ENCODE results near the gene GREM1. TPM values are rescaled to one million over a fixed set of nuclear protein-coding genes. Genes with fewer than 3 reads are reported as not detected.

GREM1 gene
- total RNA-seq, 1 experiment from 2014 or later: 1.1 TPM

GRCh38 chr15:32715276-32715675 is 2.5 kb upstream of the GREM1 start:
- Mint-ChIP-seq H3K4me3 (no peak overlapping the region), H3K27ac (no peak overlapping the region), H3K4me1 (peaks cover 20 to 28% of the 10 kb centered on the region in 2 experiments), H3K27me3 (ENCODE audit: low read depth) (peaks cover 76% of the 10 kb centered on the region), H3K36me3 (ENCODE audit: insufficient read depth in 1 of 3, low read depth in 3 of 3) (no peaks in the 10 kb centered on the region), H3K9me3 (no peaks in the 10 kb centered on the region; a peak in 3 of 5 replicates)
- Histone ChIP-seq H4K91ac (ENCODE audit: insufficient read length, low read depth, low read length) (no peak overlapping the region), H3K4me2 (ENCODE audit: insufficient read depth, insufficient read length, low read length) (no peak overlapping the region), H3K9ac (ENCODE audit: extremely low read depth, insufficient read length, low read length) (no peak overlapping the region), H2BK5ac (ENCODE audit: insufficient read length, low read length) (no peak overlapping the region), H3K23me2 (ENCODE audit: insufficient read length, low read depth, low read length, poor library complexity, severe bottlenecking) (peaks cover 18% of the 10 kb centered on the region), H4K8ac (replicated peaks; ENCODE audit: insufficient read length, low read depth, low read length) (no peak overlapping the region), H3K27ac (ENCODE audit: insufficient read length, low read depth, low read length) (no peak overlapping the region), H3K9me3 (ENCODE audit: control insufficient read depth, low read depth, low read length) (no peaks in the 10 kb centered on the region), H2BK15ac (ENCODE audit: low read depth, low read length) (no peak overlapping the region), H3K4ac (ENCODE audit: low read depth, low read length) (no peak overlapping the region), H2AK5ac (ENCODE audit: insufficient read length, low read length) (no peak overlapping the region), H3K23ac (ENCODE audit: insufficient read length, low read depth, low read length) (no peak overlapping the region), H3K4me1 (ENCODE audit: insufficient read depth, low read length) (no peaks in the 10 kb centered on the region), H2BK120ac (ENCODE audit: low read depth, low read length, poor library complexity, severe bottlenecking) (no peak overlapping the region), H3K79me2 (ENCODE audit: insufficient read depth, low read length) (no peaks in the 10 kb centered on the region), H2BK12ac (ENCODE audit: insufficient read length, low read depth, low read length) (no peak overlapping the region), H2BK20ac (ENCODE audit: low read depth, low read length, poor library complexity, severe bottlenecking) (no peak overlapping the region), H3K27me3 (ENCODE audit: insufficient read depth, low read length) (peaks cover 49% of the 10 kb centered on the region; the same call in 1 of the 2 replicates), H4K5ac (ENCODE audit: insufficient read length, low read depth, low read length) (no peak overlapping the region), H3T11ph (ENCODE audit: low read length) (no peak overlapping the region), H3K79me1 (ENCODE audit: insufficient read depth, low read depth, low read length, poor library complexity, severe bottlenecking) (no peaks in the 10 kb centered on the region), H3K18ac (ENCODE audit: insufficient read length, low read depth, low read length) (no peak overlapping the region), H3K14ac (ENCODE audit: insufficient read depth, low read length) (no peak overlapping the region), H2AFZ (ENCODE audit: low read length) (no peak overlapping the region), H4K20me1 (ENCODE audit: control insufficient read depth, insufficient read depth, insufficient read length) (no peaks in the 10 kb centered on the region), H3K56ac (ENCODE audit: insufficient read length, low read depth, low read length) (no peak overlapping the region)
- TF ChIP-seq CTCF (conservative IDR thresholded peaks at IDR 0.05): no peak
- DNase-seq: no peak
- WGBS (ENCODE audit: extremely low coverage, insufficient read length, low lambda C conversion rate): no CpG with 5 or more reads among the region's 4 CpGs

Measured in H9 (cell line).